Muscle layer of colon (tissue), 2 donors: ENCODE measurements around the gene C1QTNF5.

Experiments
- H3K27ac ChIP-seq: one replicate; pipeline ENCODE4 v1.7.0; 2013; ENCODE audit warnings: low read depth, mild to moderate bottlenecking, low read length, moderate library complexity
- H3K27me3 ChIP-seq, 2 donors: one replicate each; pipeline ENCODE4 v1.7.0; 2013; ENCODE audit warnings: low read length in 2 of 2, mild to moderate bottlenecking in 2 of 2; ENCODE audit not compliant: insufficient read depth in 2 of 2, control insufficient read depth in 1 of 2
- H3K36me3 ChIP-seq: one replicate; pipeline ENCODE4 v1.7.0; 2013; ENCODE audit warnings: mild to moderate bottlenecking, low read length; ENCODE audit not compliant: insufficient read depth
- H3K4me1 ChIP-seq: one replicate; pipeline ENCODE4 v1.7.0; 2013; ENCODE audit warnings: mild to moderate bottlenecking, low read length; ENCODE audit not compliant: insufficient read depth
- H3K4me3 ChIP-seq, 2 donors: one replicate each; pipeline ENCODE4 v1.7.0; 2013; ENCODE audit warnings: low read length in 2 of 2, low read depth in 1 of 2, mild to moderate bottlenecking in 1 of 2, moderate library complexity in 1 of 2
- H3K9ac ChIP-seq: one replicate; pipeline ENCODE4 v1.7.0; 2013; ENCODE audit warnings: low read length
- H3K9me3 ChIP-seq: one replicate; pipeline ENCODE4 v1.7.0; 2013; ENCODE audit warnings: mild to moderate bottlenecking, low read length
- donor health status: abdominal sarcoma.
- donor health status: Adenocarcinoma of cecum.

C1QTNF5 gene

GRCh38 chr11:119317592-119318239 is 23.0 kb downstream of the C1QTNF5 start:
- Histone ChIP-seq H3K27me3 (no peaks in the 10 kb centered on the region), H3K4me1 (peaks cover 58% of the 10 kb centered on the region), H3K27ac (peak overlapping the region; percentile 99), H3K9ac (peak overlapping the region; percentile 14), H3K9me3 (no peaks in the 10 kb centered on the region), H3K4me3 (peak overlapping the region; percentile 16 to 45), H3K36me3 (peaks cover 25% of the 10 kb centered on the region)

GRCh38 chr11:119316729-119317591 is 23.7 kb downstream of the C1QTNF5 start, which contains the start of gene MCAM:
MCAM (minus strand) TSS chr11:119317130; CDS start chr11:119317101, 29 bp downstream.
- Histone ChIP-seq H3K4me3 (peak within 1 kb of the TSS; percentile 81 to 87), H3K36me3 (peaks cover 32% of the 10 kb centered on the region), H3K27me3 (no peaks in the 10 kb centered on the region), H3K9me3 (no peaks in the 10 kb centered on the region), H3K27ac (peak within 1 kb of the TSS; percentile 99), H3K9ac (peak within 1 kb of the TSS; percentile 92), H3K4me1 (peaks cover 58% of the 10 kb centered on the region)

- H3K36me3 ChIP-seq: peaks cover 39% of the 10 kb centered on the region
- H3K27me3 ChIP-seq: no peaks in the 10 kb centered on the region
- H3K9me3 ChIP-seq: no peaks in the 10 kb centered on the region
- H3K4me1 ChIP-seq: peaks cover 52% of the 10 kb centered on the region
- H3K27ac ChIP-seq: peak overlapping the region; percentile 98
- H3K9ac ChIP-seq: peak overlapping the region; percentile 92
- peak overlapping the region; percentile 81 to 87 for H3K4me3 ChIP-seq
Observed at GRCh38 chr11:119316016-119316728, 24.5 kb downstream of the C1QTNF5 start.

- peaks cover 47% of the 10 kb centered on the region for H3K4me1 ChIP-seq
- peak overlapping the region; percentile 81 to 87 for H3K4me3 ChIP-seq
- H3K27ac ChIP-seq: peak overlapping the region; percentile 98
- peak overlapping the region; percentile 92 for H3K9ac ChIP-seq
- peaks cover 44% of the 10 kb centered on the region for H3K36me3 ChIP-seq
- H3K27me3 ChIP-seq: no peaks in the 10 kb centered on the region
- H3K9me3 ChIP-seq: no peaks in the 10 kb centered on the region
Observed at GRCh38 chr11:119315131-119316015, 25.3 kb downstream of the C1QTNF5 start.

GRCh38 chr11:119314726-119315125 is 26.0 kb downstream of the C1QTNF5 start:
- peak overlapping the region; percentile 92 for H3K9ac ChIP-seq
- peaks cover 41% of the 10 kb centered on the region for H3K4me1 ChIP-seq
- H3K9me3 ChIP-seq: no peaks in the 10 kb centered on the region
- peak overlapping the region; percentile 81 to 87 for H3K4me3 ChIP-seq
- peak overlapping the region; percentile 98 for H3K27ac ChIP-seq
- no peaks in the 10 kb centered on the region for H3K27me3 ChIP-seq
- H3K36me3 ChIP-seq: peaks cover 50% of the 10 kb centered on the region

GRCh38 chr11:119310682-119311052 is 30.0 kb downstream of the C1QTNF5 start:
- no peak overlapping the region for H3K9ac ChIP-seq
- H3K4me3 ChIP-seq: no peak overlapping the region
- no peak overlapping the region for H3K27ac ChIP-seq
- no peaks in the 10 kb centered on the region for H3K27me3 ChIP-seq
- peaks cover 16% of the 10 kb centered on the region for H3K4me1 ChIP-seq
- H3K9me3 ChIP-seq: no peaks in the 10 kb centered on the region
- H3K36me3 ChIP-seq: peaks cover 68% of the 10 kb centered on the region

- H3K4me1 ChIP-seq: peaks cover 12% of the 10 kb centered on the region
- H3K9me3 ChIP-seq: no peaks in the 10 kb centered on the region
- H3K27me3 ChIP-seq: no peaks in the 10 kb centered on the region
- no peak overlapping the region for H3K27ac ChIP-seq
- no peak overlapping the region for H3K4me3 ChIP-seq
- H3K9ac ChIP-seq: no peak overlapping the region
- H3K36me3 ChIP-seq: peaks cover 67% of the 10 kb centered on the region
Observed at GRCh38 chr11:119309953-119310681, 30.6 kb downstream of the C1QTNF5 start.

- no peak overlapping the region for H3K4me3 ChIP-seq
- no peaks in the 10 kb centered on the region for H3K9me3 ChIP-seq
- H3K27ac ChIP-seq: no peak overlapping the region
- H3K9ac ChIP-seq: no peak overlapping the region
- peaks cover 6% of the 10 kb centered on the region for H3K4me1 ChIP-seq
- no peaks in the 10 kb centered on the region for H3K27me3 ChIP-seq
- H3K36me3 ChIP-seq: peaks cover 60% of the 10 kb centered on the region
Observed at GRCh38 chr11:119309411-119309810, 31.3 kb downstream of the C1QTNF5 start.

- H3K27me3 ChIP-seq: no peaks in the 10 kb centered on the region
- no peak overlapping the region for H3K4me3 ChIP-seq
- peaks cover 3% of the 10 kb centered on the region for H3K4me1 ChIP-seq
- no peaks in the 10 kb centered on the region for H3K9me3 ChIP-seq
- peaks cover 54% of the 10 kb centered on the region for H3K36me3 ChIP-seq
- H3K9ac ChIP-seq: no peak overlapping the region
- H3K27ac ChIP-seq: no peak overlapping the region
Observed at GRCh38 chr11:119307974-119308373, 32.7 kb downstream of the C1QTNF5 start.

- Histone ChIP-seq H3K4me1 (peaks cover 3% of the 10 kb centered on the region), H3K9me3 (no peaks in the 10 kb centered on the region), H3K27ac (peak overlapping the region; percentile 29), H3K9ac (no peak overlapping the region), H3K36me3 (peaks cover 46% of the 10 kb centered on the region), H3K4me3 (no peak overlapping the region), H3K27me3 (no peaks in the 10 kb centered on the region)
Observed at GRCh38 chr11:119307219-119307618, 33.5 kb downstream of the C1QTNF5 start.
